Measurements from ENCODE around the gene INHBE.

- no peak for TF ChIP-seq POLR2AphosphoS5 (IDR thresholded peaks at IDR 0.05)
- TF ChIP-seq CTCF (IDR thresholded peaks at IDR 0.05) = no peak
- TF ChIP-seq POLR2A (IDR thresholded peaks at IDR 0.05; ENCODE audit: low read depth) = no peak
These were observed 17.3 kb downstream of the INHBE start for GRCh38 chr12:57472391-57472790.

Data from esophagus muscularis mucosa (tissue), 3 donors.